ENCODE data around the gene PXDN. TPM values are rescaled to one million over a fixed set of nuclear protein-coding genes. Genes with fewer than 3 reads are reported as not detected.

PXDN gene
- total RNA-seq, 4 donors from 2014 or later: 9.0 to 46.2 (median 18.5) TPM

DNA sequence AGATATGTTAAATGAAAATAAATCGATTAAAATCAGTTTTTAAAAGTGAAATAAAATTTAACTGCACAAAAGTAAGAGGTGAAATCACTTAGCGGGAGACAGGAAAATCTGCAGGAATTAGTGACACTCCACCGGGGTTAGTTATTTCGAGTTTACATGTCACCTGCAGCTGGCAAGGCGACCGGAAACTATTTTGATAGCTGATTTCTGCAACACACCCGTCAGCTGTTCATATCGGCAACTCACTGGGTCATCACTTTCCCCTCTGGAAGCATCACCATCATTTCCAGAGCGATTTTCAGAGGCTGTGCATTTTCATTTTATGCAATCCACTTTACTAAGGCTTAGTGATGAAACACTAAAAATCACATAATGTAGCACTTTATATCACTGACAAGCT lies 52.9 kb downstream of the PXDN start:
- 77 to 88% methylated on average over 9 of the region's 9 CpGs for WGBS, 2 donors (ENCODE audit: low coverage in 1 of 2)
- Histone ChIP-seq H3K4me3 (no peak overlapping the region), H3K9me3 (no peaks in the 10 kb centered on the region)

DNA sequence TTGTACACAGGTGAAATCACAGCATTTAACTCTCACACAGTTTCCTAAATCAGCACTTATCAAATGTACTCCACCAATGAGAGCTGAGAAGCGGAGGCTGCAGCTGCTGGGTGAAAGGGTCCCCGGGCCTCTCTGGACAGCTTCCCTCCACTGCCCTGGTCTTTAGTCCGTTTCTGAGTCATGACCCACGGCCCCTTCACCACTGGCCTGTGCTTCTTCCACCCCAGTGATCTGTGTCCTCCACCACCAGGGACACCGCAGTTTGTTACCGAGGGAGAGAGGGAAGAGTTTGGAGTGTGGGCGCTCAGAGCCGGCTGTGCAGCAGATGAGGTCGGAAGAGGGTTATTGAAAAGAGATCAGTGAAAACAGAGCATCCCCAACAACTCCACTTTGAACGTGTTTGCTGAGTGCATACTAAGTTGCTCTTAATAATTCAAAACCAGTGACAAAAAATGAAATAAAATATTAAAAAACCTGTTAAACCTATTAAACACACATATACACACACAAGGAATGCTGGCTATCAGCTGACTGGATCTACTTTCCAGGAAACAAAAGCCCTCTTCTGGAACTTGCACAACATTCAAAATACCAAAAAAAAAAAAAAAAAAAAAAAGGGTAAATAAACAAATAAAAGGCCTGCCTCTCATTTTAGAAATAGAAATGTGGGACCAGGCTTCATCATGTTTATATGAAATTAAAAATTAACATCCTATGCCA lies 54.1 kb downstream of the PXDN start:
- WGBS, 2 donors (ENCODE audit: low coverage in 1 of 2): 82 to 90% methylated on average over 4 to 10 of the region's 10 CpGs
- no peak for TF ChIP-seq POLR2AphosphoS5 (IDR thresholded peaks at IDR 0.05)
- no peak for TF ChIP-seq EP300 (IDR thresholded peaks at IDR 0.05; ENCODE audit: low read depth)
- no peak for TF ChIP-seq POLR2A (IDR thresholded peaks at IDR 0.05)
- intact Hi-C loops (cut with DNase I; ENCODE audit: low total_unique reads): no loop called here

More for the DNA sequence above, 52.9 kb downstream of the PXDN start:
- H3K27me3 ChIP-seq: no peaks in the 10 kb centered on the region
- H3K36me3 ChIP-seq: no peaks in the 10 kb centered on the region
- TF ChIP-seq EP300 (IDR thresholded peaks at IDR 0.05; ENCODE audit: low read depth): no peak
- no peak for TF ChIP-seq POLR2A (IDR thresholded peaks at IDR 0.05)
- no peak for TF ChIP-seq CTCF (IDR thresholded peaks at IDR 0.05)
- in situ Hi-C loops (cut with MboI; ENCODE audit: low pct_ligation_motif_present in 1 of 4, low pct_unique_long_range_greater_than_20kb in 1 of 4, low sequenced_read_pairs in 3 of 4) (no loop called here), intact Hi-C loops (cut with DNase I; ENCODE audit: low total_unique reads) (no loop called here)
- H3K27ac ChIP-seq: no peak overlapping the region
- no peaks in the 10 kb centered on the region for H3K4me1 ChIP-seq
- DNase-seq: no peak

DNA sequence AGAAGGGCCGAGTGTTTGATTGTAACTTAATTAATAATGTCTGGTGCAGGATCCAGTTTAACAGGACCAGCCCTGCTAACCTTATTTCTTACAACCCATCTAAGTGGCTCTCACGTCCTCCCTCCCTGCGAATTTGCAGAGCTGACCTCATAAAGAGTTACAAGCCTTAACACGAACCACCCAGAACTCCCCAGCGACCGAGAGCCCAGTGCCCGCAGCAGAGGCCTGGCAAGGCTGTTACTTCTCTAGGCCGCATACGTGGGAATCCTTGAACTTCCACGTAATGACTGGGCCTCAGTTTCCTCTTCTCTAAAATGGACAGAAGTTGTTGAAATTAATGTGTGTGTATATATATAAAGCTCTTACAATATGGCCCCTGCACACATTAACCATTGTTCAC lies 55.5 kb downstream of the PXDN start:
- in situ Hi-C loops (cut with MboI; ENCODE audit: low pct_ligation_motif_present in 1 of 4, low pct_unique_long_range_greater_than_20kb in 1 of 4, low sequenced_read_pairs in 3 of 4) (no loop called here), intact Hi-C loops (cut with DNase I; ENCODE audit: low total_unique reads) (no loop called here)
- H3K27me3 ChIP-seq: no peaks in the 10 kb centered on the region
- H3K27ac ChIP-seq: no peak overlapping the region
- DNase-seq: no peak
- H3K36me3 ChIP-seq: no peaks in the 10 kb centered on the region
- no peaks in the 10 kb centered on the region for H3K9me3 ChIP-seq
- TF ChIP-seq POLR2AphosphoS5 (IDR thresholded peaks at IDR 0.05): no peak
- no peak for TF ChIP-seq POLR2A (IDR thresholded peaks at IDR 0.05)
- no peak for TF ChIP-seq EP300 (IDR thresholded peaks at IDR 0.05; ENCODE audit: low read depth)
- TF ChIP-seq CTCF (IDR thresholded peaks at IDR 0.05): no peak
- no peaks in the 10 kb centered on the region for H3K4me1 ChIP-seq
- WGBS, 2 donors (ENCODE audit: low coverage in 1 of 2): 90 to 92% methylated on average over 2 to 10 of the region's 10 CpGs
- no peak overlapping the region for H3K4me3 ChIP-seq

More for the DNA sequence above, 54.1 kb downstream of the PXDN start:
- no peak for DNase-seq
- Histone ChIP-seq H3K36me3 (no peaks in the 10 kb centered on the region), H3K27me3 (no peaks in the 10 kb centered on the region), H3K9me3 (no peaks in the 10 kb centered on the region), H3K27ac (no peak overlapping the region), H3K4me3 (no peak overlapping the region), H3K4me1 (no peaks in the 10 kb centered on the region)
- in situ Hi-C loops (cut with MboI; ENCODE audit: low pct_ligation_motif_present in 1 of 4, low pct_unique_long_range_greater_than_20kb in 1 of 4, low sequenced_read_pairs in 3 of 4): no loop called here

DNA sequence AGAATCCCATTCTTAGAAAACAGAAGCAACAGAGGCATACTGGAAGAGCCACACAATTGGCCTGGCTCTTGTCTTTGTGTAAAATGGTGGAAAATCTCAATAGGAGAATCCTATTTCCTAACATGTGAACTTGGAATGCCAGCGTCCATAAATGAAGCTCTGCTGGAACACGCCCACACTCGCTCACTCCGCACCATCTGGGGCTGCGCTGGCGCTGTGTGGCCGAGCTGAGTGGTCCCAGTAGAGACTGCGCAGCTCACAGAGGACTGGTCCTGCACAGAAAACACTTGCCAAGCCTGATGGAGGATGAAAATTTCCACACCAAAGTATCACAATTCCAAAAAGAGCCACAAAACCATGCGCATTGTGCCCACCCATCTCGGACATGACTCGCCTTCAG lies 56.2 kb downstream of the PXDN start:
- intact Hi-C loops (cut with DNase I; ENCODE audit: low total_unique reads): no loop called here
- H3K4me3 ChIP-seq: no peak overlapping the region
- in situ Hi-C loops (cut with MboI; ENCODE audit: low pct_ligation_motif_present in 1 of 4, low pct_unique_long_range_greater_than_20kb in 1 of 4, low sequenced_read_pairs in 3 of 4): no loop called here
- H3K27me3 ChIP-seq: no peaks in the 10 kb centered on the region
- TF ChIP-seq EP300 (IDR thresholded peaks at IDR 0.05; ENCODE audit: low read depth) (no peak), CTCF (IDR thresholded peaks at IDR 0.05) (no peak), POLR2A (IDR thresholded peaks at IDR 0.05) (no peak), POLR2AphosphoS5 (IDR thresholded peaks at IDR 0.05) (no peak)
- WGBS, 2 donors (ENCODE audit: low coverage in 1 of 2): 92 to 100% methylated on average over 3 to 11 of the region's 11 CpGs
- no peaks in the 10 kb centered on the region for H3K9me3 ChIP-seq
- no peaks in the 10 kb centered on the region for H3K4me1 ChIP-seq
- no peak for DNase-seq
- no peaks in the 10 kb centered on the region for H3K36me3 ChIP-seq
- H3K27ac ChIP-seq: no peak overlapping the region

GRCh38 chr2:1687254-1687653 lies 57.1 kb downstream of the PXDN start:
- in situ Hi-C loops (cut with MboI; ENCODE audit: low pct_ligation_motif_present in 1 of 4, low pct_unique_long_range_greater_than_20kb in 1 of 4, low sequenced_read_pairs in 3 of 4): no loop called here
- DNase-seq: no peak
- H3K4me3 ChIP-seq: no peak overlapping the region
- H3K27me3 ChIP-seq: no peaks in the 10 kb centered on the region
- no peak for TF ChIP-seq CTCF (IDR thresholded peaks at IDR 0.05)
- TF ChIP-seq POLR2A (IDR thresholded peaks at IDR 0.05): no peak
- TF ChIP-seq EP300 (IDR thresholded peaks at IDR 0.05; ENCODE audit: low read depth): no peak
- no peak for TF ChIP-seq POLR2AphosphoS5 (IDR thresholded peaks at IDR 0.05)
- no peak overlapping the region for H3K27ac ChIP-seq
- intact Hi-C loops (cut with DNase I; ENCODE audit: low total_unique reads): no loop called here
- H3K9me3 ChIP-seq: no peaks in the 10 kb centered on the region
- H3K36me3 ChIP-seq: no peaks in the 10 kb centered on the region
- 92 to 93% methylated on average over 3 to 14 of the region's 14 CpGs for WGBS, 2 donors (ENCODE audit: low coverage in 1 of 2)
- H3K4me1 ChIP-seq: no peaks in the 10 kb centered on the region
